GM10248 (cell line): ENCODE measurements around the gene BUB1.

Source experiments
- CTCF ChIA-PET: fragments of 300-600 bp; sonication (Branson Sonifier 250); formaldehyde crosslinking; extraction: SDS; loops from one replicate; lab custom pipeline; 2021; ENCODE audit warnings: antibody characterized with exemption; lab: Yijun Ruan, JAX
- POLR2A ChIA-PET: fragments of 350-650 bp; sonication (Branson Sonifier 250); formaldehyde crosslinking; extraction: SDS; loops from one replicate; lab custom pipeline; 2020; ENCODE audit warnings: antibody characterized with exemption; lab: Yijun Ruan, JAX
- DNase-seq: peaks from one replicate; pipeline ENCODE4 v3.0.0; 2012; ENCODE audit errors: extremely low spot score
- TF ChIP-seq, protein P1 (sequence below): IDR thresholded peaks from 2 replicates; pipeline ENCODE4 v1.5.1; 2012; ENCODE audit warnings: mild to moderate bottlenecking, low read depth; ENCODE audit errors: extremely low read depth, missing control alignments, control extremely low read depth

Gene BUB1

DNA sequence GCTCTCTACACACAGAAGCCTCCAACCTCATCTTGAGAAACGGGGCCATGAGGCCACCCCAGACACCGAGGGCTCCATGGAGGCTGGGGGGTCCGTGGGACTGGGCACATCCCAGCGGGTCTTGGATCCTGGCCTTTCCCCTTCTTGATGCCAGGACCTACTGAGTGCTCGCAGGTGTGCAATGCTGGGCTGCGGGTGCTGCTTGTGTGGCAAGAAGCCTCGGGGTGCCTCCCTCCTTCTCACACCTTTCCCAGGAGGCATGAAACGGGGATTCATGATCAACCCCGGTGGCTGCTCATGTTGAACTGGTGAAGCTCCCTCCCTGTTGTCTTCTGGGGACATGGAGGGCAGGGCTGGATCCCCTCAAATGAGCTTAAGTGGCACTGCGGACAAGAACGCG lies 2.0 kb upstream of the BUB1 start:
- TF ChIP-seq, protein P1, sequence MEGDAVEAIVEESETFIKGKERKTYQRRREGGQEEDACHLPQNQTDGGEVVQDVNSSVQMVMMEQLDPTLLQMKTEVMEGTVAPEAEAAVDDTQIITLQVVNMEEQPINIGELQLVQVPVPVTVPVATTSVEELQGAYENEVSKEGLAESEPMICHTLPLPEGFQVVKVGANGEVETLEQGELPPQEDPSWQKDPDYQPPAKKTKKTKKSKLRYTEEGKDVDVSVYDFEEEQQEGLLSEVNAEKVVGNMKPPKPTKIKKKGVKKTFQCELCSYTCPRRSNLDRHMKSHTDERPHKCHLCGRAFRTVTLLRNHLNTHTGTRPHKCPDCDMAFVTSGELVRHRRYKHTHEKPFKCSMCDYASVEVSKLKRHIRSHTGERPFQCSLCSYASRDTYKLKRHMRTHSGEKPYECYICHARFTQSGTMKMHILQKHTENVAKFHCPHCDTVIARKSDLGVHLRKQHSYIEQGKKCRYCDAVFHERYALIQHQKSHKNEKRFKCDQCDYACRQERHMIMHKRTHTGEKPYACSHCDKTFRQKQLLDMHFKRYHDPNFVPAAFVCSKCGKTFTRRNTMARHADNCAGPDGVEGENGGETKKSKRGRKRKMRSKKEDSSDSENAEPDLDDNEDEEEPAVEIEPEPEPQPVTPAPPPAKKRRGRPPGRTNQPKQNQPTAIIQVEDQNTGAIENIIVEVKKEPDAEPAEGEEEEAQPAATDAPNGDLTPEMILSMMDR = no peak
- no peak for DNase-seq
- CTCF ChIA-PET = interaction anchor here (0.8 to 1.8 kb wide), 6 partner anchors 9 to 33 kb away, joined by 3 to 6 read pairs (median 4); no protein-coding TSS in a partner anchor
- POLR2A ChIA-PET = no interaction called here

DNA sequence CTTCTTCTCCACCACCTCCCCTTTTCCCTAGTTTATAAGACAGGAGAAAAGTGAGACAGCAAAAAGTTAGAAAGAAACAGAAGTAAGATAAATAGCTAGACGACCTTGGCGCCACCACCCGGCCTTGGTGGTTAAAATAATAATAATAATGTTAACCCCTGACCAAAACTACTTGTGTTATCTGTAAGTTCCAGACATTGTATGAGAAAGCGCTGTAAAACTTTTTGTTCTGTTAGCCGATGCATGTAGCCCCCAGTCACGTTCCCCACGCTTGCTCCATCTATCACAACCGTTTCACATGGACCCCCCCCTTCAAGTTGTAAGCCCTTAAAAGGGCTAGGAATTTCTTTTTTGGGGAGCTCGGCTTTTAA lies 1.5 kb upstream of the BUB1 start:
- ChIA-PET CTCF (interaction anchor here (0.8 to 1.6 kb wide), 5 partner anchors 9 to 76 kb away, joined by 3 to 5 read pairs (median 4); no protein-coding TSS in a partner anchor), POLR2A (no interaction called here)
- TF ChIP-seq, protein P1 = no peak
- no peak for DNase-seq

DNA sequence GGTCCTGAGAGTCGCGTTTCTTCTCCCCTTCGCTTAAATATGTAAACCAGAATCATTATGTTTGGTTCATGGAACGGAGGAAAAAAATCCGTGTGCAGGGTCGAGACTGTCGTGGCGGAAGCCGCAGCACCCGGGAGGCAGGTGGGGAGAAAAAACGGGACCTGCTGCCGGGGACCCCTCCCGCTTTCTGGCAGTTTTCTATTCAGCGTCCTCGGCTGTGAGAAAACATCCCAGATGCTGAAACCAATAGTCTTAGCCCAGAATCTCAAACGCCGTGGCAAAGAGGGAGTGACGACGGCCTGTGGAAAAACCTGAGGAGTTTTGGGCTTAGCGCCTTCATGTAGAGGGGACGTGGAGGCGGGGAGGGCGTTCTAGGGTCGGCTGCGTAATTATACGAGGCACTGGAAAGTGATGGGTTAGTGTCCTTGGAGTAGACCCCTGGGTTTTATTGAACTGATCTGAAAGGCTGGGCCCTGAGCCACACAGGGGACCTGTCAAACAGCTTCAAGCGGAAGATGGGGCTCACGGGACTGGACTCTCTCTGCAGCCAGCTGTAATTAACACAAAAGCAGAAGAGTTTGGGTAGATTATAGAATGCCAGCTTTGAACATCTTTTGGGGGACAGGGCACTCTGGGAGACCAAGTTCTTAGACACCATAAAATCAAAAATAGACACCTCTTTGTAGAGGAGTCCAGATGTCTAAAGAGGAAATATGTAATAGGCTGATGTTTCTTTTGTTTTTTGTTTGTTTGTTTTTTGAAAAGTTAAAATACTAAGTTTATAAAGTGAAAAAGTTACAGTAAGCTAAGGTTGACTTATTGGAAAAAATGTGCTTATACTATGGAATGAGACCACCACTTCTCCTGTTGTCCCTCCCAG lies 834 bp upstream of the BUB1 start:
- TF ChIP-seq, protein P1 = no peak
- POLR2A ChIA-PET = no interaction called here
- CTCF ChIA-PET = interaction anchor here (0.8 to 1.5 kb wide), 6 partner anchors 8 to 77 kb away, joined by 3 to 7 read pairs (median 4); no protein-coding TSS in a partner anchor
- DNase-seq = peak; percentile 32

DNA sequence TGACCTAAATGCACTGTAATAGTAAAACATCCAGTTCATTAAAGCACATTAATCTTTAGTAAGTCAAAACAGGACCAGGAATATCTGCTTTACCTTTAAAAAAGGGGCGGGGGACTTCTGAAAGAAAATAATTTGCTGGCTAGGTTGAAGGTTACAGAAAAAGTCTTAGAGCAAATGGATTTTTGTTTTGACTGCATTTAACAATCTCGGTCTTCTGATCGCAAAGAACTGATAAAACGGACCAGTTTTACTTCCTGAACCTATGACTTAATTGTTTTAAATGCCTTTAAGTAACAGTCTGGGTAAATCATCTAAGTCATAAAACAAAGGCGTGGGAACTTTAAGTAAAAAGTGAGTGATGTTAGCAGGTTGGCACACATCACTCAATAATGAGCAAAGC lies 783 bp downstream of the BUB1 start:
- TF ChIP-seq, protein P1 = no peak
- DNase-seq = no peak
- ChIA-PET CTCF (interaction anchor here (1.3 kb wide), 1 partner anchor 78 kb away, joined by 3 read pairs; no protein-coding TSS in a partner anchor), POLR2A (no interaction called here)

DNA sequence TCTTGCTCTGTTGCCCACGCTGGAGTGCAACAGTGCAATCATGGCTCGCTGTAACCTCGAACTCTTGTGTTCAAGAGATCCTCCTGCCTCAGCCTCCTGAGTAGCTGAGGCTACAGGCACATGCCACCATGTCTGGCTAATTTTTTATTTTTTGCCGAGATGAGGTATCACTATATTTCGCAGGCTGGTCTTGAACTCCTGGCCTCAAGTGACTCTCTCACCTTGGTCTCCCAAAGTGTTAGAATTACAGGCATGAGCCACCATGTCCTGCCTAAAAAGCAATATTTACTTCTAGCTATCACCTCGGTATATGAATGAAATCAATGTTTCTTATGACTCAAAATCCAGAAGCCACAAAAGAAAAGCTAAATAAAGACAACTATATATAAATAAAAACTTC lies 2.2 kb downstream of the BUB1 start:
- CTCF ChIA-PET = interaction anchor here (1.3 to 1.4 kb wide), 2 partner anchors 9 to 24 kb away, joined by 3 read pairs; no protein-coding TSS in a partner anchor
- POLR2A ChIA-PET = interaction anchor here (0.6 kb wide), 1 partner anchor 381 kb away, joined by 3 read pairs; no protein-coding TSS in a partner anchor
- DNase-seq = no peak
- TF ChIP-seq, protein P1 = no peak
